ENCODE results near the gene KRT13. TPM values are rescaled to one million over a fixed set of nuclear protein-coding genes. Genes with fewer than 3 reads are reported as not detected.

KRT13 gene
- total and polyA plus RNA-seq, 2 donors (not counting 1 experiment from before 2014, with no cell fraction given): not detected

- no peak overlapping the region for H3K4me3 Mint-ChIP-seq
- intact Hi-C loops (cut with micrococcal nuclease): no loop called here
- Histone ChIP-seq H4K20me1 (ENCODE audit: control insufficient read depth, insufficient read depth, low read length, poor library complexity, severe bottlenecking) (no peaks in the 10 kb centered on the region), H3K4me1 (ENCODE audit: control insufficient read depth in 2 of 2, insufficient read depth in 2 of 2, low read length in 2 of 2) (peaks cover 0 to 20% of the 10 kb centered on the region in 2 donors), H3K27me3 (replicated peaks in 1 of 4; ENCODE audit: control extremely low read depth in 1 of 4, control insufficient read depth in 3 of 4, insufficient read depth in 4 of 4, low read length in 3 of 4) (peaks cover 0 to 3% (median 0%) of the 10 kb centered on the region in 4 experiments), H3K27ac (ENCODE audit: low read length in 2 of 2) (no peak overlapping the region), H3K79me2 (ENCODE audit: control insufficient read depth, insufficient read depth, low read length) (no peaks in the 10 kb centered on the region), H3K9ac (ENCODE audit: low read length) (no peak overlapping the region), H3K4me3 (ENCODE audit: control extremely low read depth in 1 of 5, extremely low read depth in 1 of 5, insufficient read depth in 1 of 5, low read depth in 2 of 5, low read length in 4 of 5) (no peak overlapping the region), H3K9me3 (ENCODE audit: control extremely low read depth in 1 of 3, control insufficient read depth in 2 of 3, insufficient read depth in 1 of 3, low read length in 2 of 3) (peaks cover 0 to 17% (median 0%) of the 10 kb centered on the region in 3 donors), H2AFZ (ENCODE audit: insufficient read depth, low read depth, low read length, poor library complexity, severe bottlenecking) (no peak overlapping the region), H3K36me3 (replicated peaks in 1 of 2; ENCODE audit: control extremely low read depth in 1 of 2, control insufficient read depth in 1 of 2, extremely low read depth in 1 of 2, insufficient read depth in 2 of 2, low read length in 1 of 2) (no peaks in the 10 kb centered on the region), H3K4me2 (replicated peaks; ENCODE audit: low read depth, low read length, poor library complexity, severe bottlenecking) (no peak overlapping the region)
- H3K4me1 Mint-ChIP-seq: peaks cover 6% of the 10 kb centered on the region
- TF ChIP-seq EZH2 (IDR thresholded peaks at IDR 0.05; ENCODE audit: borderline replicate concordance, insufficient read depth, low read depth, low read length, poor library complexity, severe bottlenecking): no peak
- TF ChIP-seq CTCF (IDR thresholded peaks at IDR 0.05): no peak
- ATAC-seq (ENCODE audit: low read depth): no peak
- ChIA-PET POLR2A (no interaction called here), CTCF (no interaction called here)
- no peak overlapping the region for H3K27ac Mint-ChIP-seq
- DNase-seq: no peak
- H3K27me3 Mint-ChIP-seq: peaks cover 18% of the 10 kb centered on the region
- WGBS (ENCODE audit: insufficient coverage): 85% methylated on average over 14 of the region's 15 CpGs
- no peaks in the 10 kb centered on the region for H3K9me3 Mint-ChIP-seq (ENCODE audit: insufficient read depth)
Observed at GRCh38 chr17:41500131-41500911, 5.1 kb downstream of the KRT13 start.

GRCh38 chr17:41499714-41500113, 5.7 kb downstream of the KRT13 start:
- H3K27me3 ChIP-seq (replicated peaks in 1 of 4; ENCODE audit: control extremely low read depth in 1 of 4, control insufficient read depth in 3 of 4, insufficient read depth in 4 of 4, low read length in 3 of 4): peaks cover 0 to 3% (median 0%) of the 10 kb centered on the region in 4 experiments

More at GRCh38 chr17:41499714-41500113, 5.7 kb downstream of the KRT13 start:
- no peak overlapping the region for H2AFZ ChIP-seq (ENCODE audit: insufficient read depth, low read depth, low read length, poor library complexity, severe bottlenecking)
- H3K9me3 ChIP-seq (ENCODE audit: control extremely low read depth in 1 of 3, control insufficient read depth in 2 of 3, insufficient read depth in 1 of 3, low read length in 2 of 3): peaks cover 0 to 17% (median 0%) of the 10 kb centered on the region in 3 donors
- H3K27ac ChIP-seq (ENCODE audit: low read length in 2 of 2): no peak overlapping the region
- ATAC-seq (ENCODE audit: low read depth): no peak
- Mint-ChIP-seq H3K9me3 (ENCODE audit: insufficient read depth) (no peaks in the 10 kb centered on the region), H3K27me3 (peaks cover 22% of the 10 kb centered on the region), H3K27ac (no peak overlapping the region), H3K4me1 (peaks cover 6% of the 10 kb centered on the region), H3K4me3 (no peak overlapping the region)
- no peaks in the 10 kb centered on the region for H3K79me2 ChIP-seq (ENCODE audit: control insufficient read depth, insufficient read depth, low read length)
- POLR2A ChIA-PET: no interaction called here
- H4K20me1 ChIP-seq (ENCODE audit: control insufficient read depth, insufficient read depth, low read length, poor library complexity, severe bottlenecking): no peaks in the 10 kb centered on the region
- intact Hi-C loops (cut with micrococcal nuclease): no loop called here
- H3K4me2 ChIP-seq (replicated peaks; ENCODE audit: low read depth, low read length, poor library complexity, severe bottlenecking): no peak overlapping the region
- 92% methylated on average over 5 of the region's 5 CpGs for WGBS (ENCODE audit: insufficient coverage)
- peaks cover 0 to 20% of the 10 kb centered on the region in 2 donors for H3K4me1 ChIP-seq (ENCODE audit: control insufficient read depth in 2 of 2, insufficient read depth in 2 of 2, low read length in 2 of 2)
- no peak overlapping the region for H3K4me3 ChIP-seq (ENCODE audit: control extremely low read depth in 1 of 5, extremely low read depth in 1 of 5, insufficient read depth in 1 of 5, low read depth in 2 of 5, low read length in 4 of 5)
- no peak for TF ChIP-seq CTCF (IDR thresholded peaks at IDR 0.05)
- no peak for TF ChIP-seq EZH2 (IDR thresholded peaks at IDR 0.05; ENCODE audit: borderline replicate concordance, insufficient read depth, low read depth, low read length, poor library complexity, severe bottlenecking)
- no peaks in the 10 kb centered on the region for H3K36me3 ChIP-seq (replicated peaks in 1 of 2; ENCODE audit: control extremely low read depth in 1 of 2, control insufficient read depth in 1 of 2, extremely low read depth in 1 of 2, insufficient read depth in 2 of 2, low read length in 1 of 2)
- no peak overlapping the region for H3K9ac ChIP-seq (ENCODE audit: low read length)
- CTCF ChIA-PET: no interaction called here
- no peak for DNase-seq

All from B cell (primary cell).